NCI-H524 treated with DMSO at 0.1 percent for 48 hours (cell line): ENCODE measurements around the gene TANK.
"Not testable (repeated sequence)": the region's sequence is repeated elsewhere in the genome, so short reads cannot be mapped to it uniquely, and the experiment has no call there.

Source experiments
- DNase-seq: peaks from one replicate; lab custom pipeline; 2025; lab: John Stamatoyannopoulos, UW

Gene TANK

DNA sequence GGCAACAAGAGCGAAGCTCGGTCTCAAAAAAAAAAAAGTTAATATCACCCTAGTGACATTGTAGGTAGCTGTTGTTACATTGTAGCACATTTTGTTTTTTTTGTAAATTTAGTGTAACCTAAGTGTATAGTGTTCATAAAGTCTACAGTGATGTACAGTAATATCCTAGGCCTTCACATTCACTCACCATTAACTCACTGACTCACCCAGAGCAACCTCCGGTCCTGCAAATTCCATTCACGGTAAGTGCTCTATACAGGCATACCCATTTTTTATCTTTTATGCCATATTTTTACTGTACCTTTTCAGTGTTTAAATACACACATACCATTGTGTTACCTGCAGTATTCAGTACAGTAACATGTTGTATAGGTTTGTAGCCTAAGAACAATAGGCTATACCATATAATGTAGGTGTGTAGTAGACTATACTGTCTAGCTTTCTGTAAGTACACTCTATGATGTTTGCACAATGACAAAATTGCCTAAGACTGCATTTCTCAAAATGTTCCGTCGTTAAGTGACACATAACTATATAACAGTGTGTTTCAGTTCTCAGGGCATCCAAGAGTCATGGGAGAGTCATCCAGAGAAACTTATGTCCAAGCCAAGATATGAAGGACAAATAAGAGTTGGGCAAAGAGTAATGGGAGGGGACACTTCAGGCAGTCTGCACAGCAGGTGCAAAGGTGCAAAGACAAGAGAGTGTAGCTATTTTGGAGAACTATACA lies 68.4 kb downstream of the TANK start:
- no peak for DNase-seq

DNA sequence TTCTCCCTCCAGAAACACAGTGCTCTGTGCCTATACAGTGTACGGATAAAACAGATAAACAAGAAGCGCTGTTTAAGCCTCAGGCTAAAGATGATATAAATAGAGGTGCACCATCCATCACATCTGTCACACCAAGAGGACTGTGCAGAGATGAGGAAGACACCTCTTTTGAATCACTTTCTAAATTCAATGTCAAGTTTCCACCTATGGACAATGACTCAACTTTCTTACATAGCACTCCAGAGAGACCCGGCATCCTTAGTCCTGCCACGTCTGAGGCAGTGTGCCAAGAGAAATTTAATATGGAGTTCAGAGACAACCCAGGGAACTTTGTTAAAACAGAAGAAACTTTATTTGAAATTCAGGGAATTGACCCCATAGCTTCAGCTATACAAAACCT lies 70.7 kb downstream of the TANK start:
- DNase-seq = no peak

DNA sequence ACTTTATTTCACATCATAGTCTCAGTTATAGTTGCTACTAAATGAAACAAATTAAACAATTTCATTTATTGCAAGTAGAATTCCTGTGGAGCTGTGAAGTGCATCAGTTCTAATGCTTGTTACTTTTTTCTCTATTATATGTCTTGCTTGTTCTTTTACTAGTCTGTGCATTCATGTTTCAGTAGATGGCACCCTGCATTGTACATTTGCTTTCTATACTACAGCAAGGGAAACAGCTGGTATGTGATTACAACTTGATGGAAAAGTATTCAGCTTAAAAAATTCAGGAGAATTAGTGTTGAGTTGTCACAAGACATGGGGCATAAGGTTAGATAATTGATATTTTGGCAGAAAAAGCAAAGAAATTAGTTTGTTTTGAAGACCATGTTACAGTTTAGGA lies 72.3 kb downstream of the TANK start:
- no peak for DNase-seq

DNA sequence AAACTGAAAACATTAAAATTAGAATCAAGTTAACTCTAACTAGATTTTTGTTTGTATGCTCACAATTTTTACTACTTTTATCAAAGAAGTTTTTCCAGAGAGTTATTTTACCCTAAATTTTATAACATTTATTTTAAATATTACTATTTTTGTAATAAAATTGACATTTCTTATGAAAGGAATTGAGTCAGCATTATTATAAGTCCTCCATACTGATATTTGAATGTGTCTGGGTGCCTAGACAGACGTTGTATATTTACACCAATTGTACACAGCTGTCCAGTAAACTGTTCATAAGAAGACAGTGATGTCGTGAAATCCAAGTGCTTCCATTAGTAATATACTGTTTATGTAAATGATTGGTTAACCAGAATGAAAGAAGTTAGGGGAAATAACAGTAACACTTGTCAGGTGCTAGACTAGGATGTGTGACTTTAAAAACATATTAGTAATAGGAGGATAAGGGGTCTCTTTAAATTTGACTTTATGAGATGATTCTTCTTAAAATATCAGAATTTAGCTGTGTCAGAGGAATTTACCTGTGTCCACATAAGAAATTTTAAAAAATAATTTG lies 73.7 kb downstream of the TANK start:
- DNase-seq = no peak

DNA sequence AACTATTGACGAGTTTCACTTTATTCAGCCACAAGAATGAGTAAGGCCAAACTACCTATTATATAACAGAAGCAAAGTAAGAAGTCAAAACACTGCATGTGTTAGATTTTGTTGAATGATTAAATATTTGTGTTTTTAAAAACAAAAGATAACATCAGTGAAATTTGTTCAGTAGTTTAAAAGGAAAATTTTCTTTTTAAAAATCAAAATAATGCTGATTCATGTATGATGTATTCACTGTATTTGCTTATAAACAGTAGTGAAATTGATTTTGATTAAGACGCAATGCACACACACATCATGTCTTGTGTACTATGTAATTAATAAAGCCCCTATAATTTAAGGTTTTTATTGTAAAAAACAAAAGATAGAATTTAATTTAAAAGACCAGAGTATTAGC lies 74.4 kb downstream of the TANK start:
- no peak for DNase-seq

DNA sequence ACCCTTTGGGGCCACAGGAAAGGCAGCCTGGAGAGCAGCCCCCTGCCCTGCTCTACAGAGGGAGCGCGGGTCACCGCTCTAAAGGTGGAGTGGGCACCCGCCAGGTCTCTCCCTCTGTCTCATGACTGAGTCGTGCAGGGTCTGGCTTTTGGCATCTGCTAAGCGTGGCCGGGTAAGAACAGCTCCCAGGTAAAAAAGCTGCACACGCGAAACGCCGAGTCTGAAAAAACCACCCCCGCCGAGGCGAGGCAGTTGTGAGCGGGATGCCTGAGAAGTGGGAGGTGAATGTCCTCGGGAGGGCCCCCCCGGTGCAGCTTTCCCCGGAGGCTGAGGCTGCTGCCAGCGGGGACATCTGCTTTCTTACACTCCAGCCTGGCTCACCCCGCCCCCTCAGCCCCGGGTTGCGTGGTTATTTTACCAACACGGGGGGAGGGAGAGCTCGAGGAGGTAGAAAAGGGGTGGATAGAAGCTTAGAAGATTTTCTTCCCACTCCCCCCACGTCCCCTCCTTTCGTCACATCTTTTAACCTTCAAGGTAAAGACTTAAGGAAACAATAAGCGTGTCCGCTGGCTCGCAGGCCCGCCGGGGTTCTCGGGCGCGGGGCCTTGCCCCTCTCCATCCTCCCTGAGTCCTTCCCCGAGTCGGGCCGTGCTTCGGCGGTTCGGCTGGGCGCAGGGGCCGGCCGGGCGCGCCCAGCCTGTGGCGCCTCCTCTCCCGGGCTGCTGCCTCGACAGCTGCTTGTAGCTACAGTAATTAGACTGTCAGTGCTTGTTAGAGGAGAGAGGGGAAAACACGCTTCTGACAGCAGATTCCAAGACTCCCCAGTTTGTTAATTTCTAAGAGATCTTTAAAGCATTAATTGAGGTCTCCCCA lies 77.4 kb downstream of the TANK start:
- peak; percentile 32 for DNase-seq

DNA sequence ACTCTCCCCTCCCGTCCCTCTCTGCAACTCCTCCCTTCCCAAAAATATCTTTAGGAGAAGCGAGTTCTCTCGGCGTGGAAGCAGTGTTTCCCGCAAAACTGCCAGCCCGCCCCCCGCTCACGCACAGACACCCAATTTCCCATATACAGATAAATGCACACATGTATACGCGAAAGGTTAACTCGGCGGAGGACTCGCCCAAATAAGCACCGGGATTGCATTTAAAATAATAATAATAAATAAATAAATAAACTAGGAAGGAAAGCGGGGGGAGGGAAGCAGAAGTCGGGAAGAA lies 78.0 kb downstream of the TANK start:
- no peak for DNase-seq

DNA sequence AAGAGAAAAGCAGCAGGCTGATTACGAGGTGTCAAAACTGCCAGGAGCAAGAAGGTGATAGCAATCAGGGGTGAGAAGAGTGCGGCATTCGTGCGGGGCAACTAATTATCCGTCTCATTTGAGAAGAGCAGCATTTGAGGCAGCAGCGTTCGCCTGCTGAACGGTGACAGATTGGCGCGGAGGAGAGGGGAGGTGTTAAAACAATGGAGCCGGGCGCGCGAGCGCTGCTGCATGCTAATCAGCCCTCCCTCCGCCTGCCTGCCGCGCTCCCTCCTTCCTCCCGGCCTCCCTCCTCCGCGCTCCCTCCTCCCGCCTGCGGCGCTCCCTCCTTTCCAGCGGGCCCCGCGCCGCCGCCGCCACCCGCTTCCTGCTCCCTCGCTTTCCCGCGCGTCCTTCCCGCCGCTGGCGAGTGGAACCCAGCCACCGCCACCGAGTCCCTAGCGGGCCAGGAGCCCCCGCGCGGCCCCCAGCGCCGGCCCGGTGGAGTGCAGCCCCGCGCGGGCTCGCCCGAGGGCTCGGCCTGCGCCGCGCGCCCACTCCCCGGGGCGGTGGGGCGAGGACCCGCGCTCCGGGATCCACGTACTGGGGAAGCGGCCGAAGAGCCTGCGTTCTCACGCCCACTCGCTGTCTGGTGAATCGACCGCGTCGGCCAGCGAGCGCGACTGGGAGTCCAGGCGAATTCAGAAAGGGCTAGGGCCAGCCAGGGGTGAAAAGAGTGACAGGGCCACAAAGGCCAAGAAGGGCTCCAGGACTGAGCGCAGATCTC lies 78.5 kb downstream of the TANK start:
- no peak for DNase-seq

DNA sequence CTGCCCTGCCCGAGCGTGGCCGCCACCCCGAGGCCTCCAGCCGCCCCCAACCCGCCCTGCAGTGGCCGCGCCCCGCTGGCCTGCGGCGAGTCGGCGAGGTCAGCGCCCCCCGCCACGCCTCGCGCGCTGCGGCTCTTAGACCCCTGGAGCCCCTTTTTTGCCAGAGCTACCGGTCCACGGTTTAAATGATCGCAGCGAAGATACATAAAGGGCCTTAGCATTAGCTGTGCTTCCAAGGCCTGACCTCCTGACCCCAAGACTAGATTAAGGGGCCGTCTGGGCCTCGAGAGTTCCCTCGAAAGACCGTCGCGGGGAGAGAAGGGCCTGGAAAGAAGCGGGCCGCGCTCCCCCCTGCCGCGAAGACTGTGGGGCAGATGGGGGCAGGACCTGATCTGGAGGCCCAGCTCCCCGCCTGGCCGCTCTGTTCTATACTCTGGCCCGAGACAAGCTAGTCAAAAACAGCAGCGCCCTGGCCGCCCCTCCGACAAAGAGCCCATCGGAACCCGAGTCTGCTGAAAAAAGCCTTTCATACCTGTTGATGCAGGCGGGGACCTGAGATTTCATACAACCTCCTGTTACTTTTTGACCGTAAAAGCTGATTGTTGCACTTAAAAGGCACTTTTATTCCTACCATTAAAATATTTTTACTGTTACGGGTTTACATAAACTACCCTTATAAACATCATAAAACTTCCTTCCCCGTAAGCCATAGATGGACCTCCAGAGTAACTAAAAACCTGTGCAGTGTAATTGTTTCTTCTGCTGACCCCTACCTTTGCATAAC lies 79.3 kb downstream of the TANK start:
- no peak for DNase-seq

DNA sequence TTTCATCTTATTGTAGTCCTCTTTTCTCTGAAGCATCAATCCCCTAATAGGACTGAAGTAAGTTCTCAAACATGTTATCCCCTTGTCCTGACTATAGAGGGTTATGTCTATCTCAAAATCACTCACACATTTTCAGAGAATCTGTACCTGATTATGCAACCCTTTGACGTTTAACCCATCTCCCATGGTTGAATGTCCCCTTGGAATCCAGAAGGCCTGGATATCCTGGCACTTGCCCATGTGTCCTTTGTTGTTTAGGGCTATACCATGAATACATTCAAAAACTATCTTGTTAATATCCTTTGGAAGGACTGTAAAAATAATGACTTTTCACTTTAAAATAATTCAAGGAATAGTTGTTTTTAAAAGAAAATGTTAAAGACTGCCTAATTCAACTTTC lies 81.7 kb downstream of the TANK start:
- no peak for DNase-seq

DNA sequence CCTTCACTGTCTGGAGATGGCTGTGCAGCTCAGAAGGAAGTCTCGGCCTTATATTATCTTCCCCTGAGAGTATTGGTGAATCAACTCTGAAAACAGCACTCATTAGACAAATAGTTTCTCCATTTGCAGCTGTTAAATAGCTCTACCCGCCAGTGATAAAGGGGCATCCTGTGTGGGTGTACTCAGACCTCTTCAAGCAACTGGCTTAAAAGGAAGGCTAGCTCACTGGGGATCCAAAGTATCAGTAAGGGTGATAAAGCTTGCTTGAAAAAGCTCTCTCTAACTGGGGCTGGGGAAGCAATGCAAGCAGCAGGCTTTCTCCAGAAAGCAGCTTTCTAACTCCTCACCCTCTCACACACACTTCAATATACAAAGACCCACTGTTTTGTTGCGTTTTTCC lies 83.1 kb downstream of the TANK start:
- DNase-seq = no peak

DNA sequence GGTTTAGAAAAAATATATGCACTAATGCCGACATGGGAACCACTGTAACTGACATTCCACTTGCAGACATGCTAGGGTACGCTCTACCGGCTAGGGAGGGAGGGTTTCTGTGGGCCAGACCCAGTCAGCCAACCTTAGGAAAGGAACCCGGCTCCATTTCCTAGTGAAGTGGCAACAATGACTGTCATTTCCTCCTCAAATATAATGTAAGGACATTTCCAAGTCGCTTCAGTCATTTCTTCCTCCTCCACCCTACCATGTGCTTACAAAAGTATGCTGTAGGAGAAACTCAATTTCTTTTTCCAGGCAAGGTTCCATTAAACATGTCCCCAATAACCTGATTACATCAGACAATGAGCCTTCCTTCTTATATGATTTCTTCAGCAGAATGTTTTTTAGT lies 83.7 kb downstream of the TANK start:
- DNase-seq = no peak

DNA sequence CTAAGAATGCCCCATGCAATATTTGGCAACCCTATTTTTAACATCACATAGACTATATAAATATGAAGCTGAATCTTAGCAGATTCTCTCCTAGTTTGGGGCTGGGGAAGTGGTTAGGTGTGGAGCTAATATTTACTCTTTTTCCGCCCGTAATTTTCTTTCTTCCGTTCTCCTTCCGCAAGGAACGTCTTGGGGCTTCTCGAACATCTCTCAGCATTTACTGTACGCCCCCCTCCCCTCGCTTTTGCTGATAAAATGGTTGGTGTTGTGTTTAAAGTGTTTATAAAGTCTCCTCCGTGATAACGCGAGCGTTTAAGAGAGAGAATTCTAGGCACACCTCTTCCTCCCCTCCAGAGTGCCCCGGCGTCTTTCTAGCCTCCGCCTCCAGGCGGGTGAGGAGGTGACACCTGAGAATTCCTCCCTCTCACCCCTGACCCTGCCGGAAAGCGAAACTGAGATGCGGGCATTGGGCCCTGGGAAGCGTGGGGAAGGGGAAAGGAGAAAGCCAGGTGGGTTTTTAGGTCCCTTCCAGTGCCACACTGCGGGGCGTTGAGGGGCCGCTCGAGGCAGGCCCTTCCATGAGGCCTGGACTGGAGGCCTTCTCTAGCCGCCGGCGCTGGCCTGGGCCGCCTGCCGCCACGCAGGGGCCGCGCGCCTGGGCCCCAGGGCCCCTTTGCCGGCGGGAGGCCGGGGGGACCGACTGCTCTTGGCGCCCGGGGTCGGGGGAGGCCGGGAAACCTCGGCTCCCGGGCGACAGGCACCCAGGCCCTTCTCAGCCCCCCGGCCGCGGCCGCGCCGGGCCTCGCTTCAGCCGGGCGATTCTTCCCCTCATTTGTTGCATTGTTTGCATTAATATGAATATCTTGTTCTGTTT lies 84.4 kb downstream of the TANK start:
- DNase-seq = not testable (repeated sequence)

DNA sequence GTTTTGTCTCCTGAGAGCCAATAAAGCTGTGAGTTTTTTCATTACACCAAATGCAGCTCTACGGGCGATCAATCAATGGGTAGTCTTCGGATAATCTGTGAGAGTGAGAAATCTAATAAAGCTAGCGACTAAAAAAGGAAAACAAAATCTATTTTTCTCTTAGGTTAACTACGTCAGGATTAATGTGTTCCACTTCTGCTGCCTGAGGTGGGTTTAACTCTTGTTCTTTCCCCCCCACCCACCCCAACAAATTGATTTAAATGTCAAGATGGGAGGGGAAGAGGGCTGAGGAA lies 85.0 kb downstream of the TANK start:
- no peak for DNase-seq

DNA sequence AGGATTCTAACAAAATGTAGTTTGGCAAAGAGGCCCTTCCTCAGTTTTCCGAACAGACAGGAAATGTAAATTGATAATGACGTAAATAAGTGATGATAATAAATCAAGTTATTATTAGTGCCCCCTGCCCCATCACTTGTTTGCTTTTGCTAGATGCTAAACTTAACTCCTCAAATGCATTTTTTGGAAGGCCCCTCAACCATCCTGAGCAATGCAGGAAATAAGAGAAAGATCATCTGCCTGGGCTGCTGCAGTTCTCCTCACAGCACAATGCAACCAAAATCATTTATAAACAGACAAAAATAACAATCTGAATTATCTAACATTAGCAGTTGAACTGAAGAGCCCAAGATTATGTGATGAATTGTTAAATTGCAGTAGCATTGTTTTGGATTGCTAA lies 85.4 kb downstream of the TANK start:
- no peak for DNase-seq

DNA sequence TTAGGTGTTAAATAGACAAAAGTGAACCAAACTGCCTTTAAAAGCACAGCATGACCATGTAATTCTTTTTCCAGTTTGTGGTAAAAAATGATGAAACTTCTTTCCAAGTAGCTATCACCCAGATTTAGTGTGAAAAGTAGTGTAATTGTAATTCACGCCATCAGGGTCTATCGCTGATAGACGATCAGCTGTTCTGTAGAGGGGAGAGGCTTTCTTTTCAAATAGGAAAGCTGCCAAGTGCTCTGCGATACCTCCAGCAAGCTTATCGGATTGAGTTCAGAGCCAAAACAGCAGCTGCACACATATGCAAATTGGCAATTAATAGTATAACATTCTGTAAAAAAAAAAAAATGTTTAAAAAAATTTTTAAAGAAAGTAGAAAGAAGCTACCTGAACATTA lies 86.1 kb downstream of the TANK start:
- DNase-seq = no peak

DNA sequence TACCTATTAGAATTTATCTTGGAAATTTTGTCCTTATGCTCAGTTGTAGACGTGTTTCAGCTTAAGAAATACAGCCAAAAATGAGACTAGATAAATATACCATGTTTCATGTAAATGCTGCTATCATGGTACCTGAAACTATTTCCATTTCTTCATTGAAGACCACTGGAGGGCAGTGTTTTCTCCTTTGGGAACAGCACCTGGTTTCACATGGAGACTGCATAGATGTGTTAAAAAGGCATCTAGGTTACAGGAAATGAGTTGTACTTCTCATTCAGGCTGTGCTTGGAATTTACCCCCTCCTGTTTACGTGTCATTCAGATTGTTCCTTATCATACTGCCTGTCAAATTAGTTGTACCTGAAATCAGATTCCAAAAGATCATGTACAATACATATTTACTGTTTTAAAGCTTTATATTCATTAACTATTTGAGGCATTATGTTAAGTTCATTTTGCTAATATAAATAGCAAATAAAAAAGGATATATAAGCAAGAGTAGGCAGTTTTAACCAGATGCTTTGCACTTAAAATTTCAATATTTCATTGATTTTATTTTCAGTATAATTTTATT lies 90.7 kb downstream of the TANK start:
- DNase-seq = peak; percentile 11

DNA sequence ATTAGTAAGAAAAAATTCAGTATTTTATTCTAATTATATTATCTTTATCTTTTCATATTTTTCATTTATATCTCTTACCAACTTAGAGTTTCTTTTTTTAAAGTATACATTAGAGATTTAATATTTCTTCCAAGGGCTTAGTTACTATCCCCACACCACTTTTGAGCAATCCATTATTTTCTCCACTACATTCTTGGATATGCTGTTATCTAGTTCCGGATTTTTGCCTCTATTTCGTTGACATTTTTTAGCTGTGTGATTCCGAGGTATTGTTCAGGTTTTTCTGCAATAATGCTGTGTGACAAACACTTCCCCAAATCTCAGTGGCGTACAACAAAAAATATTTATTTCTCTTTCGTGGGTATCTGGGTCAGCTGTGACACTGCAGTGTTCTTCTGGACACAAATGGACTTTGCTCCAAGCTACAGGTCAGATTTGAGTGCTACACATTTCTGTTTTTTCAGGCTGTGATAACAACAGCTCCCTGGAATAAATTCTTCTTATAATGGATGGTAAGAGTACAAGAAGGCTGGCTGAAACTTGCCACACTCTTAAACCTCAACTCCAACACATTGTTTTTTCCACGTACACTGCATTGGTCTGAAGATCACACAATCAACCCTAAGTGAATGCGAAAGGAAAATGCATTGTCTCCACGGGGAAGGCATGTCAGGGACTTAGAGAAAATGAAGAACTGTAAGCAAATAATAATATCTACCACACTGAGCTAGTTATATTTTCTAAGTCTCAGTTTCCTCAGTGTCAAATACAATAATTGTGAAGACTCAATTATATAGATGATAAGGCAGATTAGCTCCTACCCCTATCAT lies 97.1 kb downstream of the TANK start:
- DNase-seq = no peak

DNA sequence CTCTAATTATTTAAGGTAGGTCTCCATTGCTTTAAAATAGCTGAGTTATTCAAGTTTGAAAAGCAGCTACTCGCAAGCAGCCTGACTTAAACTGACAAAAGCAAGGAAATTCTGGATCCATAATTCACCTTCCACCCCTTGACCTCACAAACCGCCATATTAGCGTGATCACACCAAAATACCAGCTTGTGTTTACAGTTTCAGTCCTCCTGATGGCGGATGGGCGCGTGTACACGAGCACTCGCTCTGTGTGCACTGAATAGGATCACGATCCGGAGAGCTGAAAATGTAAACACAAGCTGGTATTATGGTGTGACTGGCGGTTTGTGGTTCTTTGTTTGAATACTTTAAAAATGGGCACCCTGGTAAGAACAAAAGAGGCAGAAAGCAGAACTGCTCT lies 105.6 kb downstream of the TANK start:
- no peak for DNase-seq

DNA sequence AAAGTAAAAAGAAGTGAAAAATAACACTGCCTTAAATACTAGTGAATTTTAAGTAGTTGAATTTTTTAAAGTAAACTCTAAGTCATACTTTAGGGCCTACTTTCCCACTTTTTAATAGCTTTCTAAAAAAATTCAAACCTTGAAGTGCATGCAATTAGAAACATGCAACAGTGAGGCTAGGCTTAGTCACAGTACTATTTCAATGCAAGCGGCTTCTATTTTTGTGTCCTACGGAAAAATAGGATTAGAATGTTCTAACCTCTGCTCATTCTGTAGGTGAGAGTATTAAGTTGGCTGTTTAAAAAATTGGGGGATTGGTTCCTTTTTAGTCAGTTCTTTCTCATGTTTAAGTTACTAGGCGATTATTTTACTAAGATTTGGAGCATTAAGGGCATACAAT lies 108.9 kb downstream of the TANK start:
- no peak for DNase-seq
